Measurements from ENCODE around the gene ZNF683.

GRCh38 chr1:26387447-26387846 lies 14.9 kb upstream of the ZNF683 start:
- TF ChIP-seq CTCF (conservative IDR thresholded peaks at IDR 0.05; ENCODE audit: low read depth in 2 of 2) (no peak), ZNF331 (CRISPR knock-in tag; IDR thresholded peaks at IDR 0.05; ENCODE audit: low read depth) (no peak), POLR2AphosphoS5 (IDR thresholded peaks at IDR 0.05; ENCODE audit: low read depth) (no peak), ZNF462 (CRISPR knock-in tag; IDR thresholded peaks at IDR 0.05) (no peak), EZH2 (IDR thresholded peaks at IDR 0.05; ENCODE audit: low read depth, unreplicated experiment) (no peak), NANOG (IDR thresholded peaks at IDR 0.05; ENCODE audit: borderline replicate concordance) (no peak), EZH2phosphoT487 (IDR thresholded peaks at IDR 0.05; ENCODE audit: unreplicated experiment) (no peak), CREB1 (CRISPR knock-in tag; IDR thresholded peaks at IDR 0.05; ENCODE audit: low read depth) (no peak), ZNF114 (CRISPR knock-in tag; IDR thresholded peaks at IDR 0.05) (no peak), STAT1 (IDR thresholded peaks at IDR 0.05; ENCODE audit: unreplicated experiment) (no peak), JUNB (IDR thresholded peaks at IDR 0.05; ENCODE audit: unreplicated experiment) (no peak), REST (IDR thresholded peaks at IDR 0.05; ENCODE audit: unreplicated experiment) (no peak)
